IPS-18a (cell line): ENCODE data around the gene RIT2.

ENCODE experiments used
- H3K27ac ChIP-seq: one replicate; pipeline ENCODE4 v1.5.1; 2013; ENCODE audit warnings: low read length
- H3K27me3 ChIP-seq: one replicate; pipeline ENCODE4 v1.6.1; 2013; ENCODE audit warnings: mild to moderate bottlenecking, low read length; ENCODE audit not compliant: control insufficient read depth, insufficient read depth
- H3K36me3 ChIP-seq: one replicate; pipeline ENCODE4 v1.6.1; 2013; ENCODE audit warnings: low read depth, low read length; ENCODE audit not compliant: control insufficient read depth
- H3K4me1 ChIP-seq: one replicate; pipeline ENCODE4 v1.6.1; 2013; ENCODE audit warnings: low read depth, low read length; ENCODE audit not compliant: control insufficient read depth
- H3K4me3 ChIP-seq: one replicate; pipeline ENCODE4 v1.5.1; 2013; ENCODE audit warnings: low read length
- H3K9ac ChIP-seq: one replicate; pipeline ENCODE4 v1.6.1; 2013; ENCODE audit warnings: mild to moderate bottlenecking, low read length, moderate library complexity
- H3K9me3 ChIP-seq: one replicate; pipeline ENCODE4 v1.6.1; 2013; ENCODE audit warnings: low read depth, low read length; ENCODE audit not compliant: control insufficient read depth

RIT2 gene

GRCh38 chr18:43046322-43046721 is 69.2 kb downstream of the RIT2 start:
- H3K4me1 ChIP-seq = no peaks in the 10 kb centered on the region
- no peaks in the 10 kb centered on the region for H3K9me3 ChIP-seq
- H3K27me3 ChIP-seq = no peaks in the 10 kb centered on the region
- H3K36me3 ChIP-seq = no peaks in the 10 kb centered on the region
- H3K27ac ChIP-seq = no peak overlapping the region
- H3K4me3 ChIP-seq = no peak overlapping the region
- no peak overlapping the region for H3K9ac ChIP-seq

- Histone ChIP-seq H3K9me3 (no peaks in the 10 kb centered on the region), H3K9ac (no peak overlapping the region), H3K4me1 (no peaks in the 10 kb centered on the region), H3K27me3 (no peaks in the 10 kb centered on the region), H3K4me3 (no peak overlapping the region), H3K36me3 (no peaks in the 10 kb centered on the region), H3K27ac (no peak overlapping the region)
These were observed 71.9 kb downstream of the RIT2 start for GRCh38 chr18:43043626-43044025.

- H3K9ac ChIP-seq = no peak overlapping the region
These were observed 75.2 kb downstream of the RIT2 start for GRCh38 chr18:43040281-43040680.

GRCh38 chr18:43034683-43035500 is 80.6 kb downstream of the RIT2 start:
- Histone ChIP-seq H3K9me3 (no peaks in the 10 kb centered on the region), H3K9ac (peak overlapping the region; percentile 13), H3K36me3 (no peaks in the 10 kb centered on the region), H3K4me1 (peaks cover 23% of the 10 kb centered on the region), H3K27me3 (no peaks in the 10 kb centered on the region), H3K4me3 (peak overlapping the region; percentile 35), H3K27ac (peak overlapping the region; percentile 72)

More at GRCh38 chr18:43040281-43040680, 75.2 kb downstream of the RIT2 start:
- Histone ChIP-seq H3K4me1 (peaks cover 6% of the 10 kb centered on the region), H3K4me3 (no peak overlapping the region), H3K9me3 (no peaks in the 10 kb centered on the region), H3K27me3 (no peaks in the 10 kb centered on the region), H3K27ac (no peak overlapping the region), H3K36me3 (no peaks in the 10 kb centered on the region)

DNA sequence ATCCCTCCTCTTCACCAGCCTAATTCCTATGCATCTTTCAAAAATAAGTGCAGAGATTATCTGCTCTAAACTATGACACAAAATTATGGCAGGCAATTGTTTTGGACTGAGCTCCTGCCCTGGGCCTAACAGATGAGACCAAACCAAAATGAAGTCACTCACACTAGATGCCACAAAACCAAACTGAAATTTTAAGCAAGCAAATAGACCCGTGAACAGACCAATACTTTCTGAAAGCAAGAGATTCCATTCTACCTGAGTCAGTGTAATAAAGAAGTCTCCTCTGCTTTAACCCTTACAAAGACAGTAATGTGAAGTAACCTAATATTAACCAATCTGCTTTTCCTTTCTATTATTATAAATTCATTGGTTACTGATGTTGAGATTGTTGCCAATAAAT is 84.3 kb downstream of the RIT2 start:
- Histone ChIP-seq H3K4me3 (no peak overlapping the region), H3K27me3 (no peaks in the 10 kb centered on the region), H3K9me3 (no peaks in the 10 kb centered on the region), H3K36me3 (no peaks in the 10 kb centered on the region), H3K4me1 (peaks cover 23% of the 10 kb centered on the region), H3K27ac (no peak overlapping the region), H3K9ac (no peak overlapping the region)

DNA sequence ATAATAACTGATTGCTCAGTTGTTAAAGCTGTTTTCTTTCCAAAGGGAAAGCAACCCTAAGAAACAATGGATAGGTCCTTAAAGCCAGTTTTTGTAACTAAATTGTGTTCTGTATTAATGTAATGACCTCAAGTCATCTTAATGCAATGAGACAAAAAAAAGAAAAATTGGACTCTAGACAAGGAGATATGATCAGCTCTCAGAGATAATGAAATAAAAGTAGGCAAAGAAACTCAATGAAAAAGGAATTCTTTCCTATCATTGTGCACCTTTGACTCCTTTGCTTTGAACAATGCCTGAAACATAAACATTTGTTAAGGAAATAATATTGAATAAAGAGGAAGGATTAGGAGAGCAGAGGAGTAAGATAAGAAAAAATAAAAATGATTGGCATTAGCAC is 86.1 kb downstream of the RIT2 start:
- Histone ChIP-seq H3K27ac (no peak overlapping the region), H3K4me1 (peaks cover 9% of the 10 kb centered on the region), H3K27me3 (no peaks in the 10 kb centered on the region), H3K9me3 (no peaks in the 10 kb centered on the region), H3K36me3 (no peaks in the 10 kb centered on the region), H3K4me3 (no peak overlapping the region), H3K9ac (no peak overlapping the region)

GRCh38 chr18:43022874-43023273 is 92.6 kb downstream of the RIT2 start:
- H3K9ac ChIP-seq = no peak overlapping the region
- H3K4me1 ChIP-seq = no peaks in the 10 kb centered on the region
- H3K9me3 ChIP-seq = no peaks in the 10 kb centered on the region
- no peak overlapping the region for H3K4me3 ChIP-seq
- H3K27ac ChIP-seq = no peak overlapping the region
- H3K36me3 ChIP-seq = no peaks in the 10 kb centered on the region
- no peaks in the 10 kb centered on the region for H3K27me3 ChIP-seq

DNA sequence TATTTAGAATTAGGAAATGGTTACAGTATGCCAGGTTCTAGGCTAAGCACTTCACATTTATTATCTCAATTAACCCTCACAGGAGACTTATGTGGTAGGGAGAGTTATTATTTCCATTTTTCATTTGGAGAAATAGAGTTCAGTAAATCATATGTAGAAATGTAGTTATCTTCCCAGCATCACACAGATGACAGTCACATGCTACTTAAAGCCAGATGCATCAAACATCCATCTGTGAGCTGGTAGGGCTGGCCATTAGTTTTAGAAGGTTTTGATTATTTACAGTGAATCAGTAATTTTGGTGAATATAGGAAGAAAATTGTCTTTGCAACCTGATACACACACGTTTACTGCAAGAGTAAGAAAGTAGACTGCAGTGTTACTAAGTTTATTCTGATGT is 97.9 kb downstream of the RIT2 start:
- Histone ChIP-seq H3K4me3 (no peak overlapping the region), H3K27ac (no peak overlapping the region), H3K4me1 (no peaks in the 10 kb centered on the region), H3K27me3 (no peaks in the 10 kb centered on the region), H3K9ac (no peak overlapping the region), H3K36me3 (no peaks in the 10 kb centered on the region), H3K9me3 (no peaks in the 10 kb centered on the region)

- no peaks in the 10 kb centered on the region for H3K27me3 ChIP-seq
- H3K36me3 ChIP-seq = no peaks in the 10 kb centered on the region
- H3K4me3 ChIP-seq = no peak overlapping the region
These were observed 102.0 kb downstream of the RIT2 start for GRCh38 chr18:43013486-43013885.

DNA sequence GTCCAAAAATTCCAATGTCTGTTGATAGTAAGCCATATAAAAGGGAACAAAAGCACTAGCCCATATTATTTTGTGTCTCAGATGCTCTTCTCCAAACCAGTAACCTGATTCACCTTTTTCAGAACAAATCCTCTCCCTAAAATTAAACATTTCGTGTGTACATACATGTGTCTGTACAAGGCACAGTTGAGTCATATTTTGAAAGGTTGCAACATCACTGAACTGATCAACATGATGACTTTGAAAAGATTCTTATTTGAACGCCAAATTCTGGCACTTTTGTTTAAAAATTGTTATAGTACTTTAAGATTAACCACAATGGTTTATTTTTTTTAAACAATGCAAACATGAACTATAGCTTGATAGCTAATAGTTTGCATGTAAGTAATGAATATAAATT is 102.5 kb downstream of the RIT2 start:
- Histone ChIP-seq H3K27me3 (no peaks in the 10 kb centered on the region), H3K9me3 (no peaks in the 10 kb centered on the region), H3K36me3 (no peaks in the 10 kb centered on the region), H3K4me3 (no peak overlapping the region), H3K4me1 (peaks cover 7% of the 10 kb centered on the region), H3K27ac (no peak overlapping the region), H3K9ac (no peak overlapping the region)

More at GRCh38 chr18:43013486-43013885, 102.0 kb downstream of the RIT2 start:
- Histone ChIP-seq H3K4me1 (peaks cover 7% of the 10 kb centered on the region), H3K9ac (no peak overlapping the region), H3K9me3 (no peaks in the 10 kb centered on the region), H3K27ac (no peak overlapping the region)

DNA sequence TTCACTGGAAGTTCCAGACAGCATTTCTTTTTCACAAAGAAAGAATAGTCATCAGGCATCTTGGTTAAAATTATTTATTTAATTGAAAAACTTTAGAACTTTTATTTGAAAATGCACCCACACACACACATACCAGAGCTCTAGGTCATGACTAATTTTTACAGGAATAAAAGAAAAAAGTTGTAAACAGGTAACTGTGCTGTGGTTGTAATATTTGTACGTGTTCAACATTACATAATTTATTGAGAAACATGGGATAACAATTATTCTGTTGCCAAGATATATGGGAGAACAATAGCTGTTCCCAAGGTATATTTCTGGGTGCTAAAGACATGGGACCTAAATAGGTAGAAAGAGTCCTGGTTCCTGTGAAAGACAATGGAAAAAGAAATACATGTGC is 104.9 kb downstream of the RIT2 start:
- no peaks in the 10 kb centered on the region for H3K27me3 ChIP-seq
- no peak overlapping the region for H3K4me3 ChIP-seq
- H3K36me3 ChIP-seq = no peaks in the 10 kb centered on the region
- H3K9me3 ChIP-seq = no peaks in the 10 kb centered on the region
- peaks cover 9% of the 10 kb centered on the region for H3K4me1 ChIP-seq
- H3K27ac ChIP-seq = no peak overlapping the region
- no peak overlapping the region for H3K9ac ChIP-seq

DNA sequence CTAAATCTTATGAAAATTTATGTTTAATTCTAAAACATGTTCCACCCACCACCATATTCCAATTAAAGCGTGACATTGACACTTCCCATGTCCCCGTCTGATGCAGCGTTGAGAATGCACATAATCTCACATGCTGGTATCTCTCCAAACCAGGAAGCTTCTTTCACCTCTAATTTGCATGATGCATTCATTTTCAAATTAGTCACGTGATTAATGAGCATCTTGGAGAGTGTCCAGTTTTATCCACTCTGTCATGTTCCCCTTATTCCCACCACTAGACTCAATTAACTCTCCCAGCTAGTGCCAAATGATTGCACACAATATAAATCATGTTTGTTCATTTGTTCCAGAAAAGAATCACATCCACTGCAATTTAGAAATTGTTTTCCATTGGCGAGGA is 105.8 kb downstream of the RIT2 start:
- Histone ChIP-seq H3K9ac (no peak overlapping the region), H3K27me3 (no peaks in the 10 kb centered on the region), H3K27ac (no peak overlapping the region), H3K9me3 (no peaks in the 10 kb centered on the region), H3K4me3 (no peak overlapping the region), H3K4me1 (peaks cover 13% of the 10 kb centered on the region), H3K36me3 (no peaks in the 10 kb centered on the region)
